GM12872 (cell line): ENCODE results near the gene GRID1.

Source experiments
- CTCF ChIP-seq: IDR thresholded peaks from 3 replicates; pipeline ENCODE4 v1.5.1; 2011; ENCODE audit warnings: low read depth, mild to moderate bottlenecking, low read length, moderate library complexity; ENCODE audit not compliant: insufficient read depth

GRID1 gene

DNA sequence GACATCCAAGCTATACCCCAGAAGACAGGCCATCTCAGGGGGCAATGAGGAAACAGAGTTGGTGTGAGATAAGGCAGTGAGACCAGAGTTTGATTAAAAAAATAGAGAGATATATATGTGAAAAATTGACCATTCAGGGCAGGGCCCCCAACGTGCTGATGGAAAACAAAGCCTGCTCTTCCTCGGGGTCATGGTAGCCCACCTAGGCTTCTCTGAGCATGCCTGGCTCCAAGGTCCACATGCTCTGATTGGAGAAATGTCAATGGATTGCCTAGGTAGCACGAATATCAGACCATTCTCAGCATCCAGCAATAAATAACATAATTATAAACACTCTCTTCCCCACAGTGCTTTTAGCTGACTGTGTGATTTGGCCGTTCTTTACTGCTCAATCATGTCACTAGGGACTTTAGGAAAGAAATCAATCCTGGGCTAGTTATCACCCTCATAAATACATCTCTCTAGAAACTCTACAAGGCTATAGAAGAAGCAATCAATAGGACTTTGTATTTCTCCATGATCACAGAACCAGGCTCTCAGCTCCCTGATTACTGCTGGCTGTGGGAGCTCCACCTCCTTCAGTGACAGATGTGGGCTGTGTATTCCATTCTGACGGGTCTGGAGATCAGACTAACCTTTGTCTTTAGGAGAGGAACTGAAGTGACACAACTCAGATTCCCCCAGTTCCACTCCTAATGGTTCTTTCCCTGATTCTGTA, 766.4 kb downstream of the GRID1 start:
- TF ChIP-seq CTCF = no peak

GRCh38 chr10:85599081-85599480, 767.5 kb downstream of the GRID1 start:
- no peak for TF ChIP-seq CTCF

DNA sequence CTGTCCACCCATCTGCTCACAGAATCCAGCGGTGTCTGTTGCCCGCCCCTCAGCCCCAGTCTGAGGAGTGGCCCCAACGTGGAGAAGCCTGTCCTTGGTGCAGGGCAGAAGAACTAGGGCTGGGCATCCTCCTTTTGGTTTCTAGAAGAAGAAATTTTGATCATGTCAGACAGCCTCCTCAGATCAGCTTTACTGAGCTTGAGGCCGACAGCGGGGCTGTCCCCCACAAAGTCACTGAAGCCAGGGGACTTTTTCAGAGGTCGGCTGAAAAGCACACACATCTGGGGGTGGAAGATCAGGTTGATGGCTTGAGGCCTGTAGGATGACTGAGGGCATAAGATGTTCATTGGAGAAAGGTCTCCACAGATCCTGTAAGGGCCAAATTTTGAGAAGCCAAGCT, 767.9 kb downstream of the GRID1 start:
- TF ChIP-seq CTCF = no peak

GRCh38 chr10:85597006-85597405, 769.6 kb downstream of the GRID1 start:
- TF ChIP-seq CTCF = no peak

- TF ChIP-seq CTCF = no peak
These were observed 770.2 kb downstream of the GRID1 start for GRCh38 chr10:85596389-85596788.

DNA sequence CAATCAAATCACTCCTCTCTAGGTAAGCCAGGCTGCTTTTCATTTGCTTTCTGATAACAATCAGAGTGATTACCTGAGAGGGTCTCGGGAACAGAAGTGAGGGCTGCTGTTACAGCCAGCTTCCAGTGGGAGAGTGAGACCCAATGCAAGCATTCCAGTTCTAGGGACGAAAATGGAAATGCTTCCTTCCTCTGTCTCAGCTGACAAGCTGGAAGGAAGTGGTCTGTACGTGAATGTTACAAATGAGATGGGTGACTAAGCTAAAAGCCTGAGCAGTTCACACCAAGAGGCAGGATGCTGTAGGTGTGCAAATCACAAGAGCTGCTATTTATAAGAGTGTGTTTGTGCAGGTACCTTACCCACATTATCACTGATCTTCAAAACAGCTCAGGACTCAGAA, 772.4 kb downstream of the GRID1 start:
- TF ChIP-seq CTCF = no peak

DNA sequence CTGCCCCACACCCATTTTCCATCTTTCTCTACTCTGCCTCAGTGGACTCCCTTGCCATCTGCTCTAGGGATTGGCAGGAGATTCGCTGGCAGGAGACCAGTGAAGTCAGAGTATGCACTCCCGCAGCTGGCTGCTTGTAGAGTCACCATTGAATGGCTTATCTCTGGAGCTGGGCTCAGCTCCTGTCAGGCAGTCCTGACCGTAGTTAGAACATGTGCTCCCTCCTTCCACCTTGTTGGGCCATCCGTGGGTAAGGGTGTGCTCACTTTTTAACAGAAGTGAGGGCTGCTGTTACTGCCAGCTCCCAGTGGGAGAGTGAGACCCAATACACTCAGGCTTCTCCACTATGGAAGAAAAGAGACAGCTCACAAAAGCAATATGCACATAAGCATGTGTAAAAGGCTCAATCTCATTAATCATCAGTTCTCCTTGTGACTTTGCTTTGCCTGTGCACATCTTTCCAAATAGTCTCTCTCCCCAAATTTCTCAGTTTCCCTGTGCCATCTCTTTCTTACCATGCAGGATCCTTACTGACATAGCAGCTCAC, 773.3 kb downstream of the GRID1 start:
- no peak for TF ChIP-seq CTCF
